Thyroid gland (tissue), 4 donors: ENCODE measurements around the gene LDB3. TPM values are rescaled to one million over a fixed set of nuclear protein-coding genes. Genes with fewer than 3 reads are reported as not detected.

ENCODE experiments used
- DNase-seq, 2 donors: peaks; one replicate each; pipeline ENCODE4 v3.0.0-alpha.2; 2019
- H3K27ac ChIP-seq, 3 donors: fragments of 200-600 bp; sonication (generic); 1 replicate in 2 of 3; 2 replicates in 1 of 3; pipeline ENCODE4 v1.5.1; 2016 to 2019; ENCODE audit warnings: mild to moderate bottlenecking in 1 of 3, moderate library complexity in 1 of 3
- H3K27me3 ChIP-seq: fragments of 200-600 bp; sonication (generic); one replicate; pipeline ENCODE4 v1.5.1; 2019
- H3K36me3 ChIP-seq, 2 donors: fragments of 200-600 bp; sonication (generic); one replicate each; pipeline ENCODE4 v1.5.1; 2016 to 2019
- H3K4me1 ChIP-seq, 2 donors: fragments of 200-600 bp; sonication (generic); one replicate each; pipeline ENCODE4 v1.5.1; 2017 to 2019
- H3K4me3 ChIP-seq, 3 donors: fragments of 200-600 bp; sonication (generic); replicated peaks in 1 of 3; 1 replicate in 2 of 3; 2 replicates in 1 of 3; pipeline ENCODE4 v1.5.1; 2016; ENCODE audit warnings: mild to moderate bottlenecking in 1 of 3
- H3K9me3 ChIP-seq: fragments of 200-600 bp; sonication (generic); one replicate; pipeline ENCODE4 v1.5.1; 2017
- CTCF ChIP-seq, 6 experiments: fragments of 200-600 bp in 3 of 6; fragments of 450-650 bp in 3 of 6; sonication (generic) in 3 of 6; IDR thresholded peaks; one replicate each; pipeline ENCODE4 v1.5.1; 2016 to 2019; ENCODE audit warnings: antibody characterized with exemption in 6 of 6, mild to moderate bottlenecking in 2 of 6, inconsistent platforms in 1 of 6, moderate library complexity in 1 of 6
- POLR2A ChIP-seq, 2 donors: fragments of 450-650 bp; IDR thresholded peaks; one replicate each; pipeline ENCODE4 v1.6.1; 2017; ENCODE audit warnings: antibody characterized with exemption in 2 of 2, mild to moderate bottlenecking in 2 of 2, moderate library complexity in 1 of 2
- WGBS, 2 donors: methylation state at CpG; one replicate each; pipeline ENCODE4 v1.1.5; 2017; 5-methylcytosine and 5-hydroxymethylcytosine counted together
- intact Hi-C: fragments of 100-400 bp; cut with DNase I; formaldehyde crosslinking; loops from one replicate; pipeline ENCODE4 v1.15.1; 2023
- total RNA-seq, 4 donors: library from RNA; depleted of rRNA; stranded (reverse); fragments of >200 nt; gene quantifications; one replicate each; pipeline ENCODE4 v1.2.3, GENCODE V29; 2016

LDB3 gene
- total RNA-seq, 4 donors from 2014 or later = 1.5 to 5.5 (median 1.9) TPM

GRCh38 chr10:86673827-86674581, 5.7 kb downstream of the LDB3 start:
- intact Hi-C loops = no loop called here
- TF ChIP-seq POLR2A (IDR thresholded peaks at IDR 0.05) = no peak
- no peak for TF ChIP-seq CTCF (IDR thresholded peaks at IDR 0.05)
- Histone ChIP-seq H3K4me1 (peaks cover 17 to 39% of the 10 kb centered on the region in 2 donors), H3K27ac (peak overlapping the region in 2 of 3 donors; percentile 2 to 21), H3K9me3 (no peaks in the 10 kb centered on the region), H3K4me3 (no peak overlapping the region), H3K27me3 (no peaks in the 10 kb centered on the region), H3K36me3 (no peaks in the 10 kb centered on the region)
- DNase-seq = peak; percentile 73 to 78
- WGBS, 2 donors = 29 to 34% methylated on average over 7 to 9 of the region's 11 CpGs

- Histone ChIP-seq H3K27me3 (no peaks in the 10 kb centered on the region), H3K27ac (no peak overlapping the region), H3K36me3 (no peaks in the 10 kb centered on the region), H3K4me1 (peaks cover 17 to 39% of the 10 kb centered on the region in 2 donors), H3K9me3 (no peaks in the 10 kb centered on the region), H3K4me3 (no peak overlapping the region)
- 66 to 86% methylated on average over 2 to 3 of the region's 3 CpGs for WGBS, 2 donors
- DNase-seq = no peak
- no peak for TF ChIP-seq CTCF (IDR thresholded peaks at IDR 0.05)
- no peak for TF ChIP-seq POLR2A (IDR thresholded peaks at IDR 0.05)
- intact Hi-C loops = no loop called here
These were observed 6.6 kb downstream of the LDB3 start for GRCh38 chr10:86674912-86675311.

GRCh38 chr10:86677374-86677773, 9.1 kb downstream of the LDB3 start:
- TF ChIP-seq POLR2A (IDR thresholded peaks at IDR 0.05) = no peak
- no peak for TF ChIP-seq CTCF (IDR thresholded peaks at IDR 0.05)
- Histone ChIP-seq H3K9me3 (no peaks in the 10 kb centered on the region), H3K36me3 (no peaks in the 10 kb centered on the region), H3K4me3 (no peak overlapping the region), H3K4me1 (peaks cover 13 to 27% of the 10 kb centered on the region in 2 donors), H3K27me3 (no peaks in the 10 kb centered on the region), H3K27ac (no peak overlapping the region)
- WGBS, 2 donors = 87 to 89% methylated on average over 4 to 6 of the region's 6 CpGs
- intact Hi-C loops = no loop called here
- no peak for DNase-seq

GRCh38 chr10:86678999-86679792, 10.9 kb downstream of the LDB3 start:
- Histone ChIP-seq H3K4me3 (no peak overlapping the region), H3K4me1 (peaks cover 0 to 9% of the 10 kb centered on the region in 2 donors), H3K36me3 (no peaks in the 10 kb centered on the region), H3K27ac (no peak overlapping the region), H3K27me3 (no peaks in the 10 kb centered on the region), H3K9me3 (no peaks in the 10 kb centered on the region)
- 87 to 95% methylated on average over 7 to 13 of the region's 13 CpGs for WGBS, 2 donors
- no peak for TF ChIP-seq CTCF (IDR thresholded peaks at IDR 0.05)
- no peak for TF ChIP-seq POLR2A (IDR thresholded peaks at IDR 0.05)
- intact Hi-C loops = no loop called here
- DNase-seq = no peak

- no peaks in the 10 kb centered on the region for H3K36me3 ChIP-seq
- 89 to 100% methylated on average over 2 to 11 of the region's 14 CpGs for WGBS, 2 donors
- no peak overlapping the region for H3K27ac ChIP-seq
- intact Hi-C loops = no loop called here
- no peaks in the 10 kb centered on the region for H3K4me1 ChIP-seq
- H3K4me3 ChIP-seq = no peak overlapping the region
- TF ChIP-seq POLR2A (IDR thresholded peaks at IDR 0.05) (no peak), CTCF (IDR thresholded peaks at IDR 0.05) (no peak)
- no peaks in the 10 kb centered on the region for H3K27me3 ChIP-seq
- peak; percentile 61 to 62 for DNase-seq
- no peaks in the 10 kb centered on the region for H3K9me3 ChIP-seq
These were observed 12.7 kb downstream of the LDB3 start for GRCh38 chr10:86681047-86681446.
